ENCODE data around the gene TRIM47. TPM values are rescaled to one million over a fixed set of nuclear protein-coding genes. Genes with fewer than 3 reads are reported as not detected.

Gene TRIM47
- total and polyA plus RNA-seq, 2 of the 13 experiments (the other 11 are each of a cell fraction or from before 2014, with no cell fraction given): 33.5 to 82.0 TPM

DNA sequence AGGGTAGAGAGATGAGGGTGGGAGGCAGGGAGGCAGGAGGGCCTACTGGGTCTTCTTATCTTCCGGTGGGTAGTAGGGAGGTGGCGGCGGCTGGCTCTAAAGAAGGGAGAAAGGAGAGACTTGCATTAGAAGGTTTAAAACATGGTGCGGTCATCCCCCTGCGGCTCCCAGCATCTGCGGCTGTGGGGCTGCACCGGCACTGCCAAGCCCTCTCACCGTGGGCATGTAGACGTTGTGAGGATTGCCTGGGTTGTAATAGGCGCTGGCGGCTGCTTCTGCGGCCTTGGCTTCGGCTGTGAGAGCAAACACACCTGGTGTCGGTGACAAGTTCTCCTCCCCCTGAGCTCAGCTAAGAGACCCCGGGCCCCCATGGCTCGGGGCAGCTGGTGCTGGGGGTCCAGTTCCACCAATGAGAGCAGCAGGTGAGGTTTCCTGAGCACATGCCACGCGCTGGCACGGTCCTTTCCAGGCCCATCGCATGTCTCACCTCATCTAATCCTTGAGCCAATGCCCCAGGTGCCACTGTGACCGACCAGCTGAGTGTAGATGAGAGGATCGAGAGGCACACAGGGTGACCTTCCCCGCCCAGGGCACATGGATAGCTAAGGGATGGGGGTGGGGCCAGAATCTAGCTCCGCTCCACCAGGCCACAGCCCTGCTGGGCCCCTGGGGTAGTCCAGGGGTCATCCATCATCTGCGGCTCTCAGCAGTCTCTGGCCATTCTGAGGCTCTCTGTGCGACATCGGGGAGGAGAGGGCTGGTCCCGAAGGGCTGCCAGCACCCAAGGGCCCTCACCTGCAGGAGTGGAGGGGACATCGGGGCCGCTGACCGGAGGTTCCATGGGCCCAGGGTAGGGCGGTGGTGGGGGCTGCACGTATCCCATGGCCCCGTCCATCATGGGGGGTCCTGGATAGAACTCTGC, 31.4 kb downstream of the TRIM47 start (continued):
- TF ChIP-seq ZNF598 (CRISPR knock-in tag; IDR thresholded peaks at IDR 0.05; ENCODE audit: borderline replicate concordance) (0 out of 2 replicates have a peak, but pooled peaks have one; percentile 36), HNRNPK (IDR thresholded peaks at IDR 0.05; ENCODE audit: low read depth, low read length, poor library complexity, severe bottlenecking) (peak; percentile 11), ZNF780A (CRISPR knock-in tag; IDR thresholded peaks at IDR 0.05) (peak; percentile 82; the same call in 1 of the 2 replicates), ZMYM4 (CRISPR knock-in tag; IDR thresholded peaks at IDR 0.05) (peak; percentile 86), GATAD1 (CRISPR knock-in tag; IDR thresholded peaks at IDR 0.05) (peak; percentile 50; the same call in 1 of the 2 replicates), ZBTB4 (CRISPR knock-in tag; IDR thresholded peaks at IDR 0.05; ENCODE audit: borderline replicate concordance) (peak; percentile 90; the same call in 1 of the 2 replicates), ZBTB7A (CRISPR knock-in tag; IDR thresholded peaks at IDR 0.05) (peak; percentile 98), ZNF276 (CRISPR knock-in tag; IDR thresholded peaks at IDR 0.05; ENCODE audit: low read depth) (0 out of 2 replicates have a peak, but pooled peaks have one; percentile 82), RNF219 (CRISPR knock-in tag; IDR thresholded peaks at IDR 0.05) (peak; percentile 95)
- TF ChIP-seq, protein P1, sequence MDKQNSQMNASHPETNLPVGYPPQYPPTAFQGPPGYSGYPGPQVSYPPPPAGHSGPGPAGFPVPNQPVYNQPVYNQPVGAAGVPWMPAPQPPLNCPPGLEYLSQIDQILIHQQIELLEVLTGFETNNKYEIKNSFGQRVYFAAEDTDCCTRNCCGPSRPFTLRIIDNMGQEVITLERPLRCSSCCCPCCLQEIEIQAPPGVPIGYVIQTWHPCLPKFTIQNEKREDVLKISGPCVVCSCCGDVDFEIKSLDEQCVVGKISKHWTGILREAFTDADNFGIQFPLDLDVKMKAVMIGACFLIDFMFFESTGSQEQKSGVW (CRISPR knock-in tag; IDR thresholded peaks at IDR 0.05; ENCODE audit: borderline replicate concordance): peak; percentile 79; the same call in 1 of the 2 replicates
- TF ChIP-seq, protein P2, sequence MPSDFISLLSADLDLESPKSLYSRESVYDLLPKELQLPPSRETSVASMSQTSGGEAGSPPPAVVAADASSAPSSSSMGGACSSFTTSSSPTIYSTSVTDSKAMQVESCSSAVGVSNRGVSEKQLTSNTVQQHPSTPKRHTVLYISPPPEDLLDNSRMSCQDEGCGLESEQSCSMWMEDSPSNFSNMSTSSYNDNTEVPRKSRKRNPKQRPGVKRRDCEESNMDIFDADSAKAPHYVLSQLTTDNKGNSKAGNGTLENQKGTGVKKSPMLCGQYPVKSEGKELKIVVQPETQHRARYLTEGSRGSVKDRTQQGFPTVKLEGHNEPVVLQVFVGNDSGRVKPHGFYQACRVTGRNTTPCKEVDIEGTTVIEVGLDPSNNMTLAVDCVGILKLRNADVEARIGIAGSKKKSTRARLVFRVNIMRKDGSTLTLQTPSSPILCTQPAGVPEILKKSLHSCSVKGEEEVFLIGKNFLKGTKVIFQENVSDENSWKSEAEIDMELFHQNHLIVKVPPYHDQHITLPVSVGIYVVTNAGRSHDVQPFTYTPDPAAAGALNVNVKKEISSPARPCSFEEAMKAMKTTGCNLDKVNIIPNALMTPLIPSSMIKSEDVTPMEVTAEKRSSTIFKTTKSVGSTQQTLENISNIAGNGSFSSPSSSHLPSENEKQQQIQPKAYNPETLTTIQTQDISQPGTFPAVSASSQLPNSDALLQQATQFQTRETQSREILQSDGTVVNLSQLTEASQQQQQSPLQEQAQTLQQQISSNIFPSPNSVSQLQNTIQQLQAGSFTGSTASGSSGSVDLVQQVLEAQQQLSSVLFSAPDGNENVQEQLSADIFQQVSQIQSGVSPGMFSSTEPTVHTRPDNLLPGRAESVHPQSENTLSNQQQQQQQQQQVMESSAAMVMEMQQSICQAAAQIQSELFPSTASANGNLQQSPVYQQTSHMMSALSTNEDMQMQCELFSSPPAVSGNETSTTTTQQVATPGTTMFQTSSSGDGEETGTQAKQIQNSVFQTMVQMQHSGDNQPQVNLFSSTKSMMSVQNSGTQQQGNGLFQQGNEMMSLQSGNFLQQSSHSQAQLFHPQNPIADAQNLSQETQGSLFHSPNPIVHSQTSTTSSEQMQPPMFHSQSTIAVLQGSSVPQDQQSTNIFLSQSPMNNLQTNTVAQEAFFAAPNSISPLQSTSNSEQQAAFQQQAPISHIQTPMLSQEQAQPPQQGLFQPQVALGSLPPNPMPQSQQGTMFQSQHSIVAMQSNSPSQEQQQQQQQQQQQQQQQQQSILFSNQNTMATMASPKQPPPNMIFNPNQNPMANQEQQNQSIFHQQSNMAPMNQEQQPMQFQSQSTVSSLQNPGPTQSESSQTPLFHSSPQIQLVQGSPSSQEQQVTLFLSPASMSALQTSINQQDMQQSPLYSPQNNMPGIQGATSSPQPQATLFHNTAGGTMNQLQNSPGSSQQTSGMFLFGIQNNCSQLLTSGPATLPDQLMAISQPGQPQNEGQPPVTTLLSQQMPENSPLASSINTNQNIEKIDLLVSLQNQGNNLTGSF (CRISPR knock-in tag; IDR thresholded peaks at IDR 0.05): peak; percentile 89; the same call in 1 of the 2 replicates

Data from HepG2 (cell line).